ENCODE results near the gene LNX1.

Gene LNX1

GRCh38 chr4:53527326-53527725, 64.0 kb downstream of the LNX1 start:
- no peaks in the 10 kb centered on the region for H3K27me3 ChIP-seq (replicated peaks; ENCODE audit: control insufficient read depth, insufficient read depth, low read length)
- no peak overlapping the region for H3K4me3 ChIP-seq (replicated peaks; ENCODE audit: low read depth, low read length)
- TF ChIP-seq CTCF (IDR thresholded peaks at IDR 0.05; ENCODE audit: insufficient read depth, low read length, poor library complexity, severe bottlenecking): no peak
- no peaks in the 10 kb centered on the region for H3K36me3 ChIP-seq (ENCODE audit: control insufficient read depth, insufficient read depth, low read length)
- DNase-seq (ENCODE audit: extremely low read depth, insufficient read length): no peak

- Histone ChIP-seq H3K27me3 (replicated peaks; ENCODE audit: control insufficient read depth, insufficient read depth, low read length) (no peaks in the 10 kb centered on the region), H3K4me3 (replicated peaks; ENCODE audit: low read depth, low read length) (no peak overlapping the region), H3K36me3 (ENCODE audit: control insufficient read depth, insufficient read depth, low read length) (no peaks in the 10 kb centered on the region)
- no peak for TF ChIP-seq CTCF (IDR thresholded peaks at IDR 0.05; ENCODE audit: insufficient read depth, low read length, poor library complexity, severe bottlenecking)
- DNase-seq (ENCODE audit: extremely low read depth, insufficient read length): no peak
Observed at GRCh38 chr4:53522334-53522733, 69.0 kb downstream of the LNX1 start.

- TF ChIP-seq CTCF (IDR thresholded peaks at IDR 0.05; ENCODE audit: insufficient read depth, low read length, poor library complexity, severe bottlenecking): no peak
- H3K27me3 ChIP-seq (replicated peaks; ENCODE audit: control insufficient read depth, insufficient read depth, low read length): no peaks in the 10 kb centered on the region
- DNase-seq (ENCODE audit: extremely low read depth, insufficient read length): no peak
- H3K36me3 ChIP-seq (ENCODE audit: control insufficient read depth, insufficient read depth, low read length): no peaks in the 10 kb centered on the region
- no peak overlapping the region for H3K4me3 ChIP-seq (replicated peaks; ENCODE audit: low read depth, low read length)
Observed at GRCh38 chr4:53520116-53520515, 71.2 kb downstream of the LNX1 start.

- TF ChIP-seq CTCF (IDR thresholded peaks at IDR 0.05; ENCODE audit: insufficient read depth, low read length, poor library complexity, severe bottlenecking): no peak
- no peak for DNase-seq (ENCODE audit: extremely low read depth, insufficient read length)
- H3K27me3 ChIP-seq (replicated peaks; ENCODE audit: control insufficient read depth, insufficient read depth, low read length): no peaks in the 10 kb centered on the region
- no peaks in the 10 kb centered on the region for H3K36me3 ChIP-seq (ENCODE audit: control insufficient read depth, insufficient read depth, low read length)
- H3K4me3 ChIP-seq (replicated peaks; ENCODE audit: low read depth, low read length): no peak overlapping the region
Observed at GRCh38 chr4:53518807-53519206, 72.5 kb downstream of the LNX1 start.

- Histone ChIP-seq H3K36me3 (ENCODE audit: control insufficient read depth, insufficient read depth, low read length) (no peaks in the 10 kb centered on the region), H3K27me3 (replicated peaks; ENCODE audit: control insufficient read depth, insufficient read depth, low read length) (no peaks in the 10 kb centered on the region), H3K4me3 (replicated peaks; ENCODE audit: low read depth, low read length) (no peak overlapping the region)
- DNase-seq (ENCODE audit: extremely low read depth, insufficient read length): no peak
- no peak for TF ChIP-seq CTCF (IDR thresholded peaks at IDR 0.05; ENCODE audit: insufficient read depth, low read length, poor library complexity, severe bottlenecking)
Observed at GRCh38 chr4:53515076-53515475, 76.2 kb downstream of the LNX1 start.

GRCh38 chr4:53514509-53514908, 76.8 kb downstream of the LNX1 start:
- DNase-seq (ENCODE audit: extremely low read depth, insufficient read length): no peak
- TF ChIP-seq CTCF (IDR thresholded peaks at IDR 0.05; ENCODE audit: insufficient read depth, low read length, poor library complexity, severe bottlenecking): no peak
- Histone ChIP-seq H3K27me3 (replicated peaks; ENCODE audit: control insufficient read depth, insufficient read depth, low read length) (no peaks in the 10 kb centered on the region), H3K4me3 (replicated peaks; ENCODE audit: low read depth, low read length) (no peak overlapping the region), H3K36me3 (ENCODE audit: control insufficient read depth, insufficient read depth, low read length) (no peaks in the 10 kb centered on the region)
